Neural cell (in vitro differentiated cells): Measurements from ENCODE around the gene BRF1.

Experiments
- CTCF ChIP-seq: fragments of 450-650 bp; IDR thresholded peaks from 2 replicates; pipeline ENCODE4 v1.5.1; 2014; ENCODE audit warnings: antibody characterized with exemption, mild to moderate bottlenecking, moderate library complexity; ENCODE audit not compliant: poor library complexity, severe bottlenecking
- EP300 ChIP-seq: fragments of 450-650 bp; conservative IDR thresholded peaks from 2 replicates; pipeline ENCODE4 v1.6.1; 2014; ENCODE audit warnings: antibody characterized with exemption, mild to moderate bottlenecking, moderate library complexity; ENCODE audit not compliant: poor library complexity, severe bottlenecking
- EZH2 ChIP-seq: fragments of 200-600, 300-800 bp; shearing (Covaris generic), sonication (generic); IDR thresholded peaks from 2 replicates; pipeline ENCODE4 v1.6.1; 2014; ENCODE audit warnings: antibody characterized with exemption, low read length, borderline replicate concordance, mild to moderate bottlenecking; ENCODE audit not compliant: insufficient read depth, poor library complexity, severe bottlenecking
- MXI1 ChIP-seq: fragments of 450-650 bp; conservative IDR thresholded peaks from 2 replicates; pipeline ENCODE4 v1.6.1; 2014; ENCODE audit warnings: antibody characterized with exemption, mild to moderate bottlenecking; ENCODE audit not compliant: poor library complexity, severe bottlenecking
- POLR2AphosphoS5 ChIP-seq: IDR thresholded peaks from 2 replicates; pipeline ENCODE4 v1.6.1; 2012
- RAD21 ChIP-seq: fragments of 450-650 bp; conservative IDR thresholded peaks from 2 replicates; pipeline ENCODE4 v1.6.1; 2014; ENCODE audit warnings: antibody characterized with exemption, mild to moderate bottlenecking, moderate library complexity
- REST ChIP-seq: IDR thresholded peaks from 2 replicates; pipeline ENCODE4 v1.6.1; 2012; ENCODE audit warnings: borderline replicate concordance
- TAF1 ChIP-seq: IDR thresholded peaks from 2 replicates; pipeline ENCODE4 v1.6.1; 2012; ENCODE audit warnings: low read depth

- TF ChIP-seq REST (no peak), POLR2AphosphoS5 (no peak), EZH2 (no peak), CTCF (no peak), EP300 (no peak), TAF1 (no peak), MXI1 (no peak), RAD21 (no peak)
Measured at GRCh38 chr14:105169776-105170655, 130.8 kb downstream of the BRF1 start.
